GM13976 (cell line): Measurements from ENCODE around the gene ITGA11.

Source experiments
- DNase-seq: peaks from one replicate; pipeline ENCODE4 v3.0.0; 2012; ENCODE audit warnings: low spot score
- CTCF ChIP-seq: IDR thresholded peaks from 2 replicates; pipeline ENCODE4 v1.5.1; 2012; ENCODE audit warnings: borderline replicate concordance, mild to moderate bottlenecking; ENCODE audit not compliant: insufficient read depth; ENCODE audit errors: extremely low read depth, missing control alignments, control extremely low read depth
- in situ Hi-C: fragments of 300-500 bp; cut with MboI; formaldehyde crosslinking; loops from one replicate; pipeline ENCODE4 v1.12.0; 2022; ENCODE audit warnings: low sequenced_read_pairs, mixed read lengths, inconsistent platforms; ENCODE audit not compliant: unreplicated experiment

The ITGA11 gene

GRCh38 chr15:68383161-68384074 is 48.5 kb downstream of the ITGA11 start:
- in situ Hi-C loops, result no loop called here
- peak; percentile 83 for DNase-seq
- TF ChIP-seq CTCF, result peak; percentile 49

- TF ChIP-seq CTCF, result no peak
- in situ Hi-C loops, result no loop called here
- DNase-seq, result no peak
Observed at GRCh38 chr15:68382286-68383007, 49.5 kb downstream of the ITGA11 start.

GRCh38 chr15:68380456-68380855 is 51.5 kb downstream of the ITGA11 start:
- in situ Hi-C loops, result no loop called here
- no peak for TF ChIP-seq CTCF

GRCh38 chr15:68379759-68380290 is 52.1 kb downstream of the ITGA11 start:
- TF ChIP-seq CTCF, result no peak
- in situ Hi-C loops, result no loop called here

More at GRCh38 chr15:68380456-68380855, 51.5 kb downstream of the ITGA11 start:
- DNase-seq, result no peak

GRCh38 chr15:68379058-68379758 is 52.8 kb downstream of the ITGA11 start:
- no peak for TF ChIP-seq CTCF
- in situ Hi-C loops, result no loop called here
- DNase-seq, result no peak

More at GRCh38 chr15:68379759-68380290, 52.1 kb downstream of the ITGA11 start:
- no peak for DNase-seq

GRCh38 chr15:68378595-68378994 is 53.4 kb downstream of the ITGA11 start:
- in situ Hi-C loops, result no loop called here
- TF ChIP-seq CTCF, result no peak
- DNase-seq, result no peak
